H1 (cell line): ENCODE results near the gene PCNX1. TPM values are rescaled to one million over a fixed set of nuclear protein-coding genes. Genes with fewer than 3 reads are reported as not detected.

ENCODE experiments used
- CTCF ChIA-PET: fragments of 300-600 bp; sonication (Branson Sonifier 250); formaldehyde crosslinking; loops from one replicate; lab custom pipeline; 2021; ENCODE audit not compliant: partially characterized antibody; lab: Charles Lee
- POLR2A ChIA-PET: fragments of 300-600 bp; sonication (Branson Sonifier 250); formaldehyde crosslinking; loops from one replicate; lab custom pipeline; 2021; ENCODE audit warnings: inconsistent platforms; ENCODE audit not compliant: partially characterized antibody; lab: Charles Lee
- DNase-seq, 2 experiments: peaks; one replicate each; pipeline versions ENCODE4 v3.0.0 to v3.0.0-alpha.2; 2010 to 2022; ENCODE audit warnings: low spot score in 2 of 2, low read depth in 1 of 2, mixed read lengths in 1 of 2
- FAIRE-seq: peaks from 2 replicates; lab custom pipeline; 2011; peaks lifted over from hg19 to GRCh38; lab: Jason Lieb, UNC
- H2AFZ ChIP-seq: 2 replicates; pipeline ENCODE4 v1.8.1; 2012; ENCODE audit warnings: low read length, inconsistent platforms
- H2AK5ac ChIP-seq: 2 replicates; pipeline ENCODE4 v1.6.1; 2013; ENCODE audit warnings: low read depth, low read length
- H2BK120ac ChIP-seq: replicated peaks from 2 replicates; pipeline ENCODE3; 2013; ENCODE audit warnings: low read depth, low read length, inconsistent platforms
- H2BK12ac ChIP-seq: 2 replicates; pipeline ENCODE4 v1.6.1; 2013; ENCODE audit warnings: low read depth, low read length
- H2BK15ac ChIP-seq: 2 replicates; pipeline ENCODE4 v1.6.1; 2013; ENCODE audit warnings: low read length
- H2BK20ac ChIP-seq: 2 replicates; pipeline ENCODE4 v1.6.1; 2013; ENCODE audit warnings: low read length
- H2BK5ac ChIP-seq: 2 replicates; pipeline ENCODE4 v1.6.1; 2013; ENCODE audit warnings: low read depth, low read length
- H3K14ac ChIP-seq: 2 replicates; pipeline ENCODE4 v1.6.1; 2013; ENCODE audit warnings: inconsistent platforms; ENCODE audit not compliant: insufficient read length
- H3K18ac ChIP-seq: 2 replicates; pipeline ENCODE4 v1.6.1; 2013; ENCODE audit warnings: low read length; ENCODE audit errors: extremely low read depth
- H3K23ac ChIP-seq: 2 replicates; pipeline ENCODE4 v1.6.1; 2013; ENCODE audit warnings: inconsistent platforms; ENCODE audit not compliant: insufficient read length
- H3K23me2 ChIP-seq: 2 replicates; pipeline ENCODE4 v1.6.1; 2013; ENCODE audit warnings: low read depth, low read length
- H3K27ac ChIP-seq: 2 replicates; pipeline ENCODE4 v1.6.1; 2011; ENCODE audit warnings: low read depth, low read length, inconsistent platforms
- H3K27me3 ChIP-seq, 4 experiments: replicated peaks in 1 of 4; 1 replicate in 1 of 4; 2 replicates in 3 of 4; pipeline versions ENCODE4 v1.6.1 to v1.8.1; 2011 to 2013; ENCODE audit warnings: low read length in 3 of 4, mild to moderate bottlenecking in 3 of 4, inconsistent platforms in 2 of 4, mixed read lengths in 2 of 4, moderate library complexity in 1 of 4; ENCODE audit not compliant: control insufficient read depth in 3 of 4, insufficient read depth in 3 of 4; ENCODE audit errors: extremely low read depth in 1 of 4
- H3K36me3 ChIP-seq, 4 experiments: 2 replicates each; pipeline versions ENCODE4 v1.6.1 to v1.8.1; 2011 to 2013; ENCODE audit warnings: mild to moderate bottlenecking in 4 of 4, low read length in 3 of 4, moderate library complexity in 2 of 4, control low read depth in 1 of 4, inconsistent platforms in 1 of 4; ENCODE audit not compliant: insufficient read depth in 4 of 4, control insufficient read depth in 2 of 4
- H3K4ac ChIP-seq: replicated peaks from 2 replicates; pipeline ENCODE3; 2013; ENCODE audit warnings: low read length, low read depth, mixed read lengths, inconsistent platforms; ENCODE audit not compliant: insufficient read length
- H3K4me1 ChIP-seq, 4 experiments: replicated peaks in 1 of 4; 1 replicate in 1 of 4; 2 replicates in 3 of 4; pipeline versions ENCODE4 v1.6.1 to v1.8.1; 2011 to 2013; ENCODE audit warnings: low read length in 3 of 4, inconsistent platforms in 2 of 4, mixed read lengths in 1 of 4; ENCODE audit not compliant: insufficient read depth in 4 of 4, control insufficient read depth in 3 of 4
- H3K4me2 ChIP-seq, 2 experiments: 2 replicates each; pipeline versions ENCODE4 v1.6.1 to v1.8.1; 2011 to 2013; ENCODE audit warnings: low read depth in 2 of 2, low read length in 2 of 2, control low read depth in 1 of 2, inconsistent platforms in 1 of 2, mild to moderate bottlenecking in 1 of 2; ENCODE audit not compliant: insufficient read depth in 1 of 2
- H3K4me3 ChIP-seq, 4 experiments: fragments of 200-600, 300-600 bp in 1 of 4; sonication (generic), shearing (Covaris generic), sonication (Bioruptor Twin) in 1 of 4; 2 replicates each; pipeline versions ENCODE4 v1.5.1 to v1.8.1; 2011 to 2016; ENCODE audit warnings: low read length in 4 of 4, low read depth in 3 of 4, control low read depth in 2 of 4, inconsistent platforms in 2 of 4, mild to moderate bottlenecking in 2 of 4, mixed read lengths in 1 of 4, moderate library complexity in 1 of 4; ENCODE audit not compliant: insufficient read depth in 2 of 4; ENCODE audit errors: extremely low read depth in 1 of 4
- H3K56ac ChIP-seq: replicated peaks from 2 replicates; pipeline ENCODE3; 2013; ENCODE audit warnings: low read depth, mild to moderate bottlenecking, mixed read lengths, low read length, inconsistent platforms; ENCODE audit not compliant: insufficient read length
- H3K79me1 ChIP-seq: 2 replicates; pipeline ENCODE4 v1.6.1; 2013; ENCODE audit warnings: low read depth, low read length, control low read depth
- H3K79me2 ChIP-seq, 2 experiments: 2 replicates each; pipeline versions ENCODE4 v1.6.1 to v1.8.1; 2012 to 2013; ENCODE audit warnings: low read length in 2 of 2, mild to moderate bottlenecking in 2 of 2, inconsistent platforms in 1 of 2; ENCODE audit not compliant: insufficient read depth in 2 of 2, control insufficient read depth in 1 of 2
- H3K9ac ChIP-seq, 4 experiments: replicated peaks in 1 of 4; 1 replicate in 1 of 4; 2 replicates in 3 of 4; pipeline versions ENCODE4 v1.6.1 to v1.8.1; 2011 to 2013; ENCODE audit warnings: low read depth in 3 of 4, low read length in 3 of 4, control low read depth in 2 of 4, mild to moderate bottlenecking in 2 of 4, moderate library complexity in 2 of 4, inconsistent platforms in 1 of 4; ENCODE audit errors: extremely low read depth in 1 of 4
- H3K9me3 ChIP-seq, 2 experiments: 2 replicates each; pipeline versions ENCODE4 v1.6.1 to v1.8.1; 2012 to 2013; ENCODE audit warnings: mild to moderate bottlenecking in 2 of 2, moderate library complexity in 2 of 2, control low read depth in 1 of 2, inconsistent platforms in 1 of 2, low read depth in 1 of 2, low read length in 1 of 2, mixed read lengths in 1 of 2; ENCODE audit not compliant: insufficient read depth in 2 of 2
- H4K20me1 ChIP-seq, 2 experiments: replicated peaks in 1 of 2; 2 replicates each; pipeline versions ENCODE3 to v1.8.1; 2011 to 2013; ENCODE audit warnings: inconsistent platforms in 2 of 2, low read length in 2 of 2, mild to moderate bottlenecking in 1 of 2; ENCODE audit not compliant: insufficient read depth in 2 of 2, control insufficient read depth in 1 of 2
- H4K5ac ChIP-seq: 2 replicates; pipeline ENCODE4 v1.6.1; 2013; ENCODE audit warnings: low read length, low read depth, mixed read lengths, inconsistent platforms; ENCODE audit not compliant: insufficient read length
- H4K8ac ChIP-seq: 2 replicates; pipeline ENCODE4 v1.8.0; 2013; ENCODE audit warnings: mild to moderate bottlenecking, moderate library complexity, low read length, inconsistent platforms; ENCODE audit not compliant: insufficient read depth; ENCODE audit errors: extremely low read depth
- H4K91ac ChIP-seq: replicated peaks from 2 replicates; pipeline ENCODE3; 2013; ENCODE audit warnings: low read length, mixed read lengths, inconsistent platforms; ENCODE audit not compliant: insufficient read length
- BRCA1 ChIP-seq: IDR thresholded peaks from 2 replicates; pipeline ENCODE4 v1.6.1; 2012; ENCODE audit warnings: low read depth, low read length, improper control_type of control experiment
- CTCF ChIP-seq, 3 experiments: IDR thresholded peaks; 1 replicate in 2 of 3; 2 replicates in 1 of 3; pipeline versions ENCODE4 v1.5.1 to v1.6.1; 2011; ENCODE audit warnings: low read length in 3 of 3, mild to moderate bottlenecking in 3 of 3, inconsistent platforms in 2 of 3, low read depth in 1 of 3, moderate library complexity in 1 of 3; ENCODE audit not compliant: insufficient read depth in 1 of 3; ENCODE audit errors: control extremely low read depth in 1 of 3
- EGR1 ChIP-seq: IDR thresholded peaks from 2 replicates; pipeline ENCODE4 v1.6.1; 2011; ENCODE audit warnings: low read depth, low read length, borderline replicate concordance
- FOSL1 ChIP-seq: IDR thresholded peaks from 2 replicates; pipeline ENCODE4 v1.6.1; 2011; ENCODE audit warnings: mild to moderate bottlenecking, low read depth, low read length, moderate library complexity; ENCODE audit not compliant: insufficient read depth
- GABPA ChIP-seq: IDR thresholded peaks from 2 replicates; pipeline ENCODE4 v1.6.1; 2011; ENCODE audit warnings: mild to moderate bottlenecking, low read length, moderate library complexity, borderline replicate concordance; ENCODE audit not compliant: insufficient read depth
- HDAC6 ChIP-seq: IDR thresholded peaks from one replicate; pipeline ENCODE4 v1.7.1; 2012; ENCODE audit warnings: low read depth, mild to moderate bottlenecking, inconsistent platforms, low read length, moderate library complexity
- NRF1 ChIP-seq: IDR thresholded peaks from 2 replicates; pipeline ENCODE4 v1.6.1; 2011; ENCODE audit warnings: mild to moderate bottlenecking, low read depth, low read length, improper control_type of control experiment
- RFX5 ChIP-seq: IDR thresholded peaks from 2 replicates; pipeline ENCODE4 v1.6.1; 2011; ENCODE audit warnings: low read depth, low read length, improper control_type of control experiment, borderline replicate concordance
- SIRT6 ChIP-seq: IDR thresholded peaks from one replicate; pipeline ENCODE4 v1.7.1; 2012; ENCODE audit warnings: low read length, inconsistent platforms
- SP1 ChIP-seq: IDR thresholded peaks from 2 replicates; pipeline ENCODE4 v1.6.1; 2011; ENCODE audit warnings: low read depth, low read length
- SP2 ChIP-seq: IDR thresholded peaks from 2 replicates; pipeline ENCODE4 v1.6.1; 2012; ENCODE audit warnings: mild to moderate bottlenecking, low read length, inconsistent platforms
- SUZ12 ChIP-seq: fragments of 200-600 bp; sonication (generic); IDR thresholded peaks from 2 replicates; pipeline ENCODE4 v1.6.1; 2012; ENCODE audit warnings: mild to moderate bottlenecking, inconsistent platforms, low read length, moderate library complexity, mixed read lengths
- TCF12 ChIP-seq: IDR thresholded peaks from 2 replicates; pipeline ENCODE4 v1.6.1; 2011; ENCODE audit warnings: low read depth, mild to moderate bottlenecking, low read length
- WGBS, 2 experiments: shearing (Covaris generic) in 1 of 2; methylation state at CpG; one replicate each; pipeline versions ENCODE4 v1.1.6 to v1.1.7; 2013 to 2015; ENCODE audit warnings: low lambda C conversion rate in 2 of 2, mixed read lengths in 2 of 2, inconsistent platforms in 1 of 2, low coverage in 1 of 2, missing lambda C conversion rate in 1 of 2; ENCODE audit not compliant: insufficient replicate concordance in 2 of 2, insufficient coverage in 1 of 2, insufficient read length in 1 of 2; ENCODE audit errors: extremely low coverage in 1 of 2, missing lambda C conversion rate in 1 of 2; 5-methylcytosine and 5-hydroxymethylcytosine counted together
- polyA plus RNA-seq, 7 experiments: library from polyadenylated mRNA; depleted of rRNA in 3 of 7; stranded (reverse) in 5 of 7; unstranded in 2 of 7; fragments of >200 nt in 5 of 7; fragments of 200-250 nt in 2 of 7; gene quantifications; 1 replicate in 5 of 7; 2 replicates in 1 of 7; 4 replicates in 1 of 7; pipeline versions ENCODE4 v1.2.1 to v1.2.3, GENCODE V29; 2011 to 2013; ENCODE audit warnings: missing spikeins in 2 of 7, mixed read lengths in 2 of 7
- total RNA-seq: library from RNA; stranded (reverse); fragmentation: NEBNext Ultra II Directional; extraction: Animal tissue kit (Norgen Biotek cat#: 25700); gene quantifications from 2 replicates; pipeline ENCODE4 v1.2.1, GENCODE V29; 2021

The PCNX1 gene
- total and polyA plus RNA-seq, 2 of the 8 experiments (the other 6 are each of a cell fraction or from before 2014, with no cell fraction given) = 37.7 to 53.2 TPM

- Histone ChIP-seq H3K36me3 (peaks cover 9 to 34% (median 18%) of the 10 kb centered on the region in 4 experiments; a peak in 7 of 8 replicates), H3K56ac (no peak overlapping the region), H3K4me2 (no peak overlapping the region), H4K5ac (no peak overlapping the region), H3K18ac (no peak overlapping the region), H2BK15ac (no peak overlapping the region), H2AK5ac (no peak overlapping the region), H2BK5ac (no peak overlapping the region), H3K23me2 (no peaks in the 10 kb centered on the region), H3K23ac (no peak overlapping the region), H4K91ac (no peak overlapping the region), H2BK20ac (no peak overlapping the region), H3K4me3 (no peak overlapping the region), H2BK12ac (no peak overlapping the region), H2BK120ac (no peak overlapping the region), H3K27me3 (no peaks in the 10 kb centered on the region), H3K4me1 (no peaks in the 10 kb centered on the region), H3K27ac (no peak overlapping the region), H4K8ac (no peak overlapping the region), H3K9me3 (no peaks in the 10 kb centered on the region), H4K20me1 (peaks cover 0 to 2% of the 10 kb centered on the region in 2 experiments), H2AFZ (no peak overlapping the region), H3K79me1 (no peaks in the 10 kb centered on the region), H3K4ac (no peak overlapping the region), H3K79me2 (no peaks in the 10 kb centered on the region), H3K14ac (no peak overlapping the region), H3K9ac (no peak overlapping the region)
- ChIA-PET POLR2A (interaction anchor here (0.9 to 1.2 kb wide), 2 partner anchors 10 to 213 kb away, joined by 3 to 7 read pairs; no protein-coding TSS in a partner anchor), CTCF (interaction anchor here (0.7 to 1.1 kb wide), 4 partner anchors 432 to 645 kb away, joined by 3 to 4 read pairs (median 3); no protein-coding TSS in a partner anchor)
- 94% methylated on average over 2 of the region's 2 CpGs; no CpG with 5 or more reads in 1 of the 2 experiments for WGBS, 2 experiments
- DNase-seq (no peak), FAIRE-seq (no peak)
- TF ChIP-seq SP2 (no peak), CTCF (IDR thresholded peaks at IDR 0.05; ENCODE audit: control extremely low read depth in 1 of 3, insufficient read depth in 1 of 3, low read depth in 1 of 3, low read length in 3 of 3) (no peak), NRF1 (no peak), RFX5 (no peak), SIRT6 (no peak), EGR1 (no peak), FOSL1 (no peak), TCF12 (no peak), GABPA (no peak), SP1 (no peak), HDAC6 (no peak), SUZ12 (no peak), BRCA1 (no peak)
Observed at GRCh38 chr14:71107921-71108320, 200.7 kb downstream of the PCNX1 start.
